Thyroid gland (tissue), 4 donors: Measurements from ENCODE around the gene ARL6.

ENCODE experiments used
- CTCF ChIP-seq, 6 experiments: fragments of 200-600 bp in 3 of 6; fragments of 450-650 bp in 3 of 6; sonication (generic) in 3 of 6; IDR thresholded peaks; one replicate each; pipeline ENCODE4 v1.5.1; 2016 to 2019; ENCODE audit warnings: antibody characterized with exemption in 6 of 6, mild to moderate bottlenecking in 2 of 6, inconsistent platforms in 1 of 6, moderate library complexity in 1 of 6
- POLR2A ChIP-seq, 2 donors: fragments of 450-650 bp; IDR thresholded peaks; one replicate each; pipeline ENCODE4 v1.6.1; 2017; ENCODE audit warnings: antibody characterized with exemption in 2 of 2, mild to moderate bottlenecking in 2 of 2, moderate library complexity in 1 of 2

- TF ChIP-seq CTCF (IDR thresholded peaks at IDR 0.05) (no peak), POLR2A (IDR thresholded peaks at IDR 0.05) (no peak)
These were observed 46.3 kb downstream of the ARL6 start for GRCh38 chr3:97810779-97811390.
